Measurements from ENCODE around the gene UBE2D2.

The UBE2D2 gene

DNA sequence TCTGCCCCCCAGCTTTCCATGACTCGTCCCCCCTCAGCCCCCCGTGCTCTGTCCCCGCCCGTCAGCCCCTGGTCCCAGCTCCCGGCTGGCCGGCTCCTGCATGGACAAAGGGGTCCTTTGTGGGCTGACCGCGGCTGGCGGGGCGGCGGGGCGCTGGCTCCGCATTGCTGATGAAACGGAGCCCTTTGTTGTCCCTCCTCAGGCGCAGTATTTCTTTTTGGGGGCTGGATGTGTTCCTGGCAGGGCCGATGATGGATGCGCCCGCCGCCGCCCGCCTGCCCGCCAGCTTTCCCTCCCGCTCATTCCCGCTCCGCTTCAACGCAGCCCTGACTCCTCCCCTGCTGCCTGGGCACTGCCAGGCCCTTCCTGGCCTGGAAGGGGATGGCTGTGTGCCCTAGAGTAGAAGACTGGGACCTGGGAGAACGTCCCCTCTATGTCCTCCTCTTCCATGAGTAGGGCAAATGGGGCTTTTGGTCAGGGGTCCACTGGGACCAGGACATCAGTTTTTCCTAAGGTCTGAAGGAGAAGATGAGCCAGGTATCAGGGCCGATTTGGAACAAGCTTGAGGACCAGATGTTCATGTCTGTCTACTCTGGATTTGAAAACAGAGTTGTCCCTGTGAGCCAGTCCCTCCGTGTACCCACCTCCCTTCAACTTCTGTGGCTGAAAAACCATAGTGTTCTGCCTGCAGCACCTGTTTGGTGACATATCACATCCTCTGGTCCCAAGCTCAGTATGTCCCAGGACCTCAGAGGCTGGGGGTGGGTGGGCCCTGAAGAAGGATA is 116.0 kb downstream of the UBE2D2 start:
- H3K27ac Mint-ChIP-seq, result peak overlapping the region; percentile 21
- peaks cover 31% of the 10 kb centered on the region for H3K4me1 Mint-ChIP-seq (ENCODE audit: low read depth)
- H3K27me3 Mint-ChIP-seq, result peaks cover 3% of the 10 kb centered on the region
- H3K36me3 Mint-ChIP-seq (ENCODE audit: low read depth), result peaks cover 49% of the 10 kb centered on the region
- no peak overlapping the region for H3K4me3 Mint-ChIP-seq
- intact Hi-C loops (cut with micrococcal nuclease), result no loop called here
- no peaks in the 10 kb centered on the region for H3K9me3 Mint-ChIP-seq
